Measurements from ENCODE around the gene DPCD. TPM values are rescaled to one million over a fixed set of nuclear protein-coding genes. Genes with fewer than 3 reads are reported as not detected.

Gene DPCD
- total RNA-seq, 1 donor from 2014 or later: 9.1 TPM

GRCh38 chr10:101566333-101567164 lies 21.6 kb upstream of the DPCD start:
- intact Hi-C loops (cut with DNase I): no loop called here
- ATAC-seq (no peak), DNase-seq (ENCODE audit: low spot score) (peak; percentile 48)

- intact Hi-C loops (cut with DNase I): no loop called here
These were observed 20.7 kb upstream of the DPCD start for GRCh38 chr10:101567165-101568006.

GRCh38 chr10:101568054-101568745 lies 19.9 kb upstream of the DPCD start:
- intact Hi-C loops (cut with DNase I): no loop called here
- ATAC-seq: no peak
- DNase-seq (ENCODE audit: low spot score): peak; percentile 35

More at GRCh38 chr10:101567165-101568006, 20.7 kb upstream of the DPCD start:
- no peak for ATAC-seq
- peak; percentile 46 for DNase-seq (ENCODE audit: low spot score)

GRCh38 chr10:101569323-101569621 lies 18.8 kb upstream of the DPCD start:
- ATAC-seq (no peak), DNase-seq (ENCODE audit: low spot score) (no peak)
- intact Hi-C loops (cut with DNase I): no loop called here

- DNase-seq (ENCODE audit: low spot score) (peak; percentile 90), ATAC-seq (peak; percentile 91)
- intact Hi-C loops (cut with DNase I): loop anchor here (5.0 kb wide), 1 partner anchor 358 kb away; no protein-coding TSS in a partner anchor
These were observed 18.3 kb upstream of the DPCD start for GRCh38 chr10:101569622-101570427.

- intact Hi-C loops (cut with DNase I): loop anchor here (5.0 kb wide), 1 partner anchor 358 kb away; no protein-coding TSS in a partner anchor
- ATAC-seq (peak; percentile 41), DNase-seq (ENCODE audit: low spot score) (no peak)
These were observed 17.5 kb upstream of the DPCD start for GRCh38 chr10:101570428-101571270.

- no peak for DNase-seq (ENCODE audit: low spot score)
- ATAC-seq: no peak
- intact Hi-C loops (cut with DNase I): loop anchor here (5.0 kb wide), 1 partner anchor 359 kb away; no protein-coding TSS in a partner anchor
These were observed 16.7 kb upstream of the DPCD start for GRCh38 chr10:101571271-101571925.

- intact Hi-C loops (cut with DNase I): loop anchor here (5.0 kb wide), 1 partner anchor 360 kb away; no protein-coding TSS in a partner anchor
- ATAC-seq: no peak
- DNase-seq (ENCODE audit: low spot score): no peak
These were observed 16.0 kb upstream of the DPCD start for GRCh38 chr10:101572126-101572525.

GRCh38 chr10:101572785-101573184 lies 15.3 kb upstream of the DPCD start:
- ATAC-seq: no peak
- intact Hi-C loops (cut with DNase I): loop anchor here (5.0 kb wide), 1 partner anchor 360 kb away; no protein-coding TSS in a partner anchor
- DNase-seq (ENCODE audit: low spot score): no peak

GRCh38 chr10:101573885-101574753 lies 14.0 kb upstream of the DPCD start:
- peak; percentile 38 for DNase-seq (ENCODE audit: low spot score)
- intact Hi-C loops (cut with DNase I): loop anchor here (5.0 kb wide), 1 partner anchor 362 kb away; no protein-coding TSS in a partner anchor
- no peak for ATAC-seq

GRCh38 chr10:101575091-101575490 lies 13.0 kb upstream of the DPCD start:
- ATAC-seq: no peak

GRCh38 chr10:101575580-101576210 lies 12.4 kb upstream of the DPCD start:
- ATAC-seq: no peak
- intact Hi-C loops (cut with DNase I): no loop called here
- peak; percentile 32 for DNase-seq (ENCODE audit: low spot score)

More at GRCh38 chr10:101575091-101575490, 13.0 kb upstream of the DPCD start:
- intact Hi-C loops (cut with DNase I): no loop called here
- peak; percentile 14 for DNase-seq (ENCODE audit: low spot score)

GRCh38 chr10:101576211-101576863 lies 11.8 kb upstream of the DPCD start:
- ATAC-seq (no peak), DNase-seq (ENCODE audit: low spot score) (no peak)
- intact Hi-C loops (cut with DNase I): no loop called here

GRCh38 chr10:101577121-101577871 lies 10.8 kb upstream of the DPCD start:
- ATAC-seq: no peak
- DNase-seq (ENCODE audit: low spot score): no peak
- intact Hi-C loops (cut with DNase I): no loop called here

All from sciatic nerve (tissue), 2 donors.